HUES6 (cell line): ENCODE results near the gene CEP290.
A peak's percentile ranks its signal among the peaks of the same experiment; 100 is the strongest.

Source experiments
- H3K27ac ChIP-seq: 2 replicates; pipeline ENCODE4 v1.7.0; 2013; ENCODE audit warnings: low read depth, mild to moderate bottlenecking, low read length, inconsistent platforms
- H3K27me3 ChIP-seq: 2 replicates; pipeline ENCODE4 v1.6.1; 2013; ENCODE audit warnings: low read length; ENCODE audit not compliant: control insufficient read depth, insufficient read depth
- H3K36me3 ChIP-seq: 2 replicates; pipeline ENCODE4 v1.6.1; 2013; ENCODE audit warnings: low read length; ENCODE audit not compliant: control insufficient read depth, insufficient read depth
- H3K4me1 ChIP-seq: 2 replicates; pipeline ENCODE4 v1.6.1; 2013; ENCODE audit warnings: low read length; ENCODE audit not compliant: control insufficient read depth, insufficient read depth
- H3K4me3 ChIP-seq: 2 replicates; pipeline ENCODE4 v1.5.1; 2013; ENCODE audit warnings: low read depth, low read length
- H3K9ac ChIP-seq: one replicate; pipeline ENCODE4 v1.6.1; 2013; ENCODE audit warnings: mild to moderate bottlenecking, low read length
- H3K9me3 ChIP-seq: 2 replicates; pipeline ENCODE4 v1.6.1; 2013; ENCODE audit warnings: low read depth, low read length; ENCODE audit not compliant: control insufficient read depth, insufficient read depth

Gene CEP290

GRCh38 chr12:88141774-88142609 lies at the start of gene CEP290, which contains the start of gene TMTC3:
Gene CEP290 (minus strand): TSS chr12:88142088. CDS start chr12:88141307, 781 bp downstream.
Gene TMTC3 (plus strand): TSS chr12:88142307. CDS start chr12:88148316, 6,009 bp downstream.
- no peaks in the 10 kb centered on the region for H3K9me3 ChIP-seq
- H3K36me3 ChIP-seq, result peaks cover 7% of the 10 kb centered on the region; the same call in 1 of the 2 replicates
- no peaks in the 10 kb centered on the region for H3K27me3 ChIP-seq
- peaks cover 32% of the 10 kb centered on the region for H3K4me1 ChIP-seq
- H3K27ac ChIP-seq, result peak within 1 kb of the TSS; percentile 31; the same call in 1 of the 2 replicates
- peak within 1 kb of the TSS; percentile 97 for H3K4me3 ChIP-seq
- peak within 1 kb of the TSS; percentile 86 for H3K9ac ChIP-seq

GRCh38 chr12:88188180-88188579 lies 46.3 kb upstream of the CEP290 start:
- Histone ChIP-seq H3K4me3 (no peak overlapping the region), H3K9ac (no peak overlapping the region), H3K27ac (no peak overlapping the region), H3K4me1 (peaks cover 3% of the 10 kb centered on the region; the same call in 1 of the 2 replicates), H3K27me3 (no peaks in the 10 kb centered on the region), H3K36me3 (peaks cover 17% of the 10 kb centered on the region), H3K9me3 (peaks cover 5% of the 10 kb centered on the region; the same call in 1 of the 2 replicates)

- H3K27me3 ChIP-seq, result no peaks in the 10 kb centered on the region
- peaks cover 5% of the 10 kb centered on the region; the same call in 1 of the 2 replicates for H3K9me3 ChIP-seq
- H3K4me3 ChIP-seq, result no peak overlapping the region
- peaks cover 3% of the 10 kb centered on the region; the same call in 1 of the 2 replicates for H3K4me1 ChIP-seq
- H3K9ac ChIP-seq, result no peak overlapping the region
- peaks cover 17% of the 10 kb centered on the region for H3K36me3 ChIP-seq
- no peak overlapping the region for H3K27ac ChIP-seq
Observed at GRCh38 chr12:88187571-88187970, 45.7 kb upstream of the CEP290 start.

GRCh38 chr12:88185988-88186387 lies 44.1 kb upstream of the CEP290 start:
- no peaks in the 10 kb centered on the region for H3K27me3 ChIP-seq
- H3K27ac ChIP-seq, result peak overlapping the region; percentile 19; the same call in 1 of the 2 replicates
- no peak overlapping the region for H3K9ac ChIP-seq
- peaks cover 25% of the 10 kb centered on the region for H3K36me3 ChIP-seq
- peaks cover 5% of the 10 kb centered on the region; the same call in 1 of the 2 replicates for H3K9me3 ChIP-seq
- peaks cover 11% of the 10 kb centered on the region for H3K4me1 ChIP-seq
- H3K4me3 ChIP-seq, result no peak overlapping the region

GRCh38 chr12:88185279-88185678 lies 43.4 kb upstream of the CEP290 start:
- Histone ChIP-seq H3K4me3 (no peak overlapping the region), H3K9me3 (peaks cover 5% of the 10 kb centered on the region; the same call in 1 of the 2 replicates), H3K27ac (no peak overlapping the region), H3K9ac (no peak overlapping the region), H3K27me3 (no peaks in the 10 kb centered on the region), H3K36me3 (peaks cover 31% of the 10 kb centered on the region), H3K4me1 (peaks cover 11% of the 10 kb centered on the region)

GRCh38 chr12:88184196-88184595 lies 42.3 kb upstream of the CEP290 start:
- H3K4me3 ChIP-seq, result no peak overlapping the region
- peaks cover 11% of the 10 kb centered on the region for H3K4me1 ChIP-seq
- H3K36me3 ChIP-seq, result peaks cover 39% of the 10 kb centered on the region
- no peak overlapping the region for H3K9ac ChIP-seq
- no peaks in the 10 kb centered on the region for H3K27me3 ChIP-seq
- H3K27ac ChIP-seq, result no peak overlapping the region
- peaks cover 5% of the 10 kb centered on the region; the same call in 1 of the 2 replicates for H3K9me3 ChIP-seq

- Histone ChIP-seq H3K4me1 (peaks cover 11% of the 10 kb centered on the region), H3K27ac (no peak overlapping the region), H3K9me3 (peaks cover 5% of the 10 kb centered on the region; the same call in 1 of the 2 replicates), H3K27me3 (no peaks in the 10 kb centered on the region), H3K9ac (no peak overlapping the region), H3K36me3 (peaks cover 53% of the 10 kb centered on the region), H3K4me3 (no peak overlapping the region)
Observed at GRCh38 chr12:88182416-88182815, 40.5 kb upstream of the CEP290 start.

- H3K27me3 ChIP-seq, result no peaks in the 10 kb centered on the region
- peaks cover 5% of the 10 kb centered on the region; the same call in 1 of the 2 replicates for H3K9me3 ChIP-seq
- peaks cover 11% of the 10 kb centered on the region for H3K4me1 ChIP-seq
- no peak overlapping the region for H3K9ac ChIP-seq
- H3K36me3 ChIP-seq, result peaks cover 58% of the 10 kb centered on the region
- H3K4me3 ChIP-seq, result no peak overlapping the region
- H3K27ac ChIP-seq, result no peak overlapping the region
Observed at GRCh38 chr12:88181881-88182280, 40.0 kb upstream of the CEP290 start.

- no peak overlapping the region for H3K9ac ChIP-seq
- peaks cover 8% of the 10 kb centered on the region; the same call in 1 of the 2 replicates for H3K4me1 ChIP-seq
- H3K27me3 ChIP-seq, result no peaks in the 10 kb centered on the region
- no peaks in the 10 kb centered on the region for H3K9me3 ChIP-seq
- no peak overlapping the region for H3K4me3 ChIP-seq
- H3K36me3 ChIP-seq, result peaks cover 73% of the 10 kb centered on the region
- no peak overlapping the region for H3K27ac ChIP-seq
Observed at GRCh38 chr12:88179436-88180014, 37.6 kb upstream of the CEP290 start.

- no peaks in the 10 kb centered on the region for H3K9me3 ChIP-seq
- H3K27ac ChIP-seq, result no peak overlapping the region
- H3K4me3 ChIP-seq, result no peak overlapping the region
- no peaks in the 10 kb centered on the region for H3K4me1 ChIP-seq
- no peak overlapping the region for H3K9ac ChIP-seq
- no peaks in the 10 kb centered on the region for H3K27me3 ChIP-seq
- H3K36me3 ChIP-seq, result peaks cover 68% of the 10 kb centered on the region
Observed at GRCh38 chr12:88175544-88175943, 33.7 kb upstream of the CEP290 start.
